Colon (tissue), 2 donors: ENCODE data around the gene METTL21A.
"Not testable (repeated sequence)": the region's sequence is repeated elsewhere in the genome, so short reads cannot be mapped to it uniquely, and the experiment has no call there.

Source experiments
- FAIRE-seq: peaks from 2 replicates; lab custom pipeline; 2012; peaks lifted over from hg19 to GRCh38; lab: Jason Lieb, UNC
- donor health status: control.
- donor health status: control.

The METTL21A gene

GRCh38 chr2:207625014-207625907 lies at the start of gene METTL21A:
Gene METTL21A (minus strand): TSS chr2:207625394. CDS start chr2:207624375, 1,019 bp downstream.
- no peak for FAIRE-seq

DNA sequence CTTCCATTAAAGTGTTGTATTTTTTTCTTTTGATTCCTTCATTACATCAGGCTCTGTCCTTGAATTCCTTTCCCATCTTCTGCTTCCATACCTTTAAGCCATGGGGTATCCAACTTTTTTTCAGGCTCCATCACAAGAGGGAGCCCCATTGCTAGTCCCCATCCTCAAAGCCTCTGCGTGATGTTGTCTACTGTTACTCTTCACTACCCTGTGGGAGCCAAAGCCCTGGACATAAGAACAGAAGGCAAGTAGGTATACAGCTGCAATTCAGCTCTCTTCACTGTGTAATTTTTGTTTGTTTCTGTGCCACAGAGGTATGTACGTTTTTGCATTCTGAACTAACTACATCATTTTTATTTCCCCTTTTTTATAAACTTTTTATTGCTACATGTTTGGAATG lies 49.6 kb upstream of the METTL21A start:
- no peak for FAIRE-seq

- no peak for FAIRE-seq
These were observed 49.1 kb upstream of the METTL21A start for GRCh38 chr2:207674266-207674774.

- no peak for FAIRE-seq
These were observed 48.2 kb upstream of the METTL21A start for GRCh38 chr2:207673431-207673830.

- FAIRE-seq, result no peak
These were observed 45.7 kb upstream of the METTL21A start for GRCh38 chr2:207670887-207671286.

DNA sequence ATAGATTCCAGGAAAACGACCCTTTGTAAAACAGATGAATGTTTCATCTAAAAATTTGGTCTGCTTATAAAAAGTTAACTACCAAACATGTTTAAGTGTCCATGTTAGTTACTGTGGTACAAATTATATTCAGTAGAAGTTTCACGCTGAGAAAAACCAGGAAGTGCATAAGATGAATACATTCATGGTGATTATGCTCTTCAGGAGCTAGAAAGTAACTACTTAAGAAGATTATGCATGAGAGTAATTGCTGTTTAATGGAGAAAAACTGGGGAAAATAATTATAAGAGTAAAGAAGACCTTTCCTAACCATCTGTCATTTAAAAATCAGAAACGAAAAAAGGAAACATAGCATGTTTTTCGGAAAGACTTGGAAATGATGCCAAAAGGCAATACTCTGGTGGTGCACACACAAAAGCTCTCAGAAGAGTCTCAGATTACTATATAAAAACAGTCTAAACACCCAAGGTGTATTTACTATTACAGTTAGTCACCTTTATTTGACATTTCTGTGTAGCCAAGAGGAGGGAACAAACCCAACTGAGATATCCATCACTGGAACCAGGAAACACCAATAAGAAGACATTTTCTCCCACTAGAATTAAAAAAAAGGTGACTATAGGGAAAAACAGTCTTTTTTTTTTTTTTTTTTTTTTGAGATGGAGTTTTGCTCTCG lies 38.8 kb upstream of the METTL21A start:
- no peak for FAIRE-seq

- no peak for FAIRE-seq
These were observed 37.0 kb upstream of the METTL21A start for GRCh38 chr2:207662203-207662602.

GRCh38 chr2:207660994-207661393 lies 35.8 kb upstream of the METTL21A start:
- no peak for FAIRE-seq

GRCh38 chr2:207658156-207658555 lies 33.0 kb upstream of the METTL21A start:
- no peak for FAIRE-seq

GRCh38 chr2:207655000-207655399 lies 29.8 kb upstream of the METTL21A start:
- no peak for FAIRE-seq

GRCh38 chr2:207646582-207646981 lies 21.4 kb upstream of the METTL21A start:
- not testable (repeated sequence) for FAIRE-seq

- FAIRE-seq, result no peak
These were observed 18.7 kb upstream of the METTL21A start for GRCh38 chr2:207643892-207644291.

DNA sequence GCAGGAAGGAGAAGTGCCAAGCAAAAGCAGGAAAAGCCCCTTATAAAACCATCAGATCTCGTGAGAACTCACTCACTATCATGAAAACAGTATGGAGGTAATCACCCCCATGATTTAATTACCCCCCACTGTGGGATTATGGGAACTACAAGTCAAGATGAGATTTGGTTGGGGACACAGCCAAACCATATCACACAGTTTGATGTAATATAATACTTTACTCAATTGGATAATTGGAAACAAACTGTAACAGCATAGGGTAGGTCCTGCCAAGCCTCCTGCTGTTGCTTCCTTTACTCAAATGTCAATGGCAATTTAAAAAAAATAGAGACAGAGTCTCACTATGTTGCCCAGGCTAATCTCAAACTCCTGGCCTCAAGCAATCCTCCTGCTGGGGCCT lies 15.5 kb upstream of the METTL21A start:
- no peak for FAIRE-seq

GRCh38 chr2:207640160-207640559 lies 15.0 kb upstream of the METTL21A start:
- no peak for FAIRE-seq

DNA sequence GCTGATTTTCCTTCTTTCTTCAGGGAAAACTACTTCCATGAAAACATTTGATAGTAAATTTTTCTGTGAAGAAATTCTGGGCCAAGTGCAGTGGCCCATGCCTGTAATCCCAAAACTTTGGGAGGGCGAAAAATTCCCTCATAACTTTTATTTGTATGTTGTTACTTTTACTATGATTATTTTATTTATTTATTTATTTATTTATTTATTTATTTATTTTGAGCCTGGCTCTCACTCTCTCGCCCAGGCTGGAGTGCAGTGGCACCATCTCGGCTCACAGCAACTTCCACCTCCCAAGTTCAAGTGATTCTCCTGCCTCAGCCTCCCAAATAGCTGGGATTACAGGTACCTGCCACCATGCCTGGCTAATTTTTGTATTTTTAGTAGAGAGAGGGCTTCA lies 14.1 kb upstream of the METTL21A start:
- not testable (repeated sequence) for FAIRE-seq

GRCh38 chr2:207635468-207636200 lies 10.4 kb upstream of the METTL21A start:
- FAIRE-seq, result no peak

DNA sequence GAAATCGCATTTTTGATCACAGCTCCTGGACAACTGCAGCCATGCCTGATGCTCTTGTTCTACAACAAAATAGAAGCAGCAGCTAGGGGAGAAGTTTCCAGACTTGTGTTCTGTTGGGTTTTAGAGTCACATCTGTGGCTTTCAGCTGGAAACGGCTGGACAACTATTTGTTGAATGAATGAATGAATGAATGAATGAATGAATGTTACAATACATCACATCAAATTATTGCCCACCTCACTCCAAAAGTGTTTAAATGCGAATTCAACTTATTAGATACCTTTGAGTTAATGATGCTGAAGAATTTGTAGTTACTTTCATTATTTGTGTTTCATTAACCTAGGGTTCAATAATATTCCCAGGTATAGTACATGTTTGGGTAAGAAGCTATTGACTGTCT lies 8.5 kb upstream of the METTL21A start:
- no peak for FAIRE-seq

- no peak for FAIRE-seq
These were observed 7.6 kb upstream of the METTL21A start for GRCh38 chr2:207632575-207633493.

GRCh38 chr2:207630491-207630890 lies 5.3 kb upstream of the METTL21A start:
- FAIRE-seq, result no peak

GRCh38 chr2:207629553-207629952 lies 4.4 kb upstream of the METTL21A start:
- FAIRE-seq, result no peak
